ENCODE measurements around the gene CD200.

The CD200 gene

DNA sequence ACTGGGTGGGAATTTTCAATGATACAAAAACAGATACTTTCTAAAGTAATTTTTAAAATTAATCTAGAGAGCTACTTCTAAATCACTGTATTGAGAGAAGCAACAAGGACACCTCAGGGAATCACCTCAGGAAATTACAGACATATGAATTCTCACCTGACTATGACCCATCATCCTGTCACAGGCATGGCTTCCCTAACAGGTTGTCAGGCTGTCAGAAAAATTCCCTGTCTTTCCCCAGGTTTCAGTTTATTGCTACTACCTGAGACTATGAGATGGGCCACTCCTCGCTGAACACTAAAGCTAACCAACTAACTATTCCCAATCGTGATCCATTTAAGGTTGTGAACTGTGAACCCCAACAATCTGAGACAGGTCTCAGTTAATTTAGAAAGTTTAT is 66.1 kb downstream of the CD200 start:
- TF ChIP-seq, protein P1, sequence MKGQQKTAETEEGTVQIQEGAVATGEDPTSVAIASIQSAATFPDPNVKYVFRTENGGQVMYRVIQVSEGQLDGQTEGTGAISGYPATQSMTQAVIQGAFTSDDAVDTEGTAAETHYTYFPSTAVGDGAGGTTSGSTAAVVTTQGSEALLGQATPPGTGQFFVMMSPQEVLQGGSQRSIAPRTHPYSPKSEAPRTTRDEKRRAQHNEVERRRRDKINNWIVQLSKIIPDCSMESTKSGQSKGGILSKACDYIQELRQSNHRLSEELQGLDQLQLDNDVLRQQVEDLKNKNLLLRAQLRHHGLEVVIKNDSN (IDR thresholded peaks at IDR 0.05): no peak
- no peak for TF ChIP-seq YY1 (IDR thresholded peaks at IDR 0.05; ENCODE audit: low read depth)
- no peak for TF ChIP-seq EP300 (IDR thresholded peaks at IDR 0.05; ENCODE audit: borderline replicate concordance)
- TF ChIP-seq TCF12 (IDR thresholded peaks at IDR 0.05; ENCODE audit: low read depth): no peak

DNA sequence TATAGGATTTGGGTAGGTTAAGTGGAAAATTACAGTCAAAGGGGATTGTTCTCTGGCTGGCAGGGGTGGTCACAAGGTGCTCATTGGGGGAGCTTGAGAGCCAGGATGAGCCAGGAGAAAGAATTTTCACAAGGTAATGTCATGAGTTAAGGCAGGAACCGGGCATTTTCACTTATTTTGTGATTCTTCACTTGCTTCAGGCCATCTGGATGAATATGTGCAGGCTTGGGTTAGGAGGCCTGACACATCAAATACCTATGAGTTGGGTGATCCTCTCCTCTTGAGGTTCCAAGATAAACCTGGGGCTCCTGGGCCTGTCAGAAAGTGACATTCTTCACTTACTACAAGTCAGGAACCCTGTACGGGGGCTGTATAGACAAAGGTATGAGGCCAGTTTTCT is 68.7 kb downstream of the CD200 start:
- TF ChIP-seq TEAD4 (IDR thresholded peaks at IDR 0.05) (no peak), EGR1 (IDR thresholded peaks at IDR 0.05) (no peak), YY1 (IDR thresholded peaks at IDR 0.05; ENCODE audit: low read depth) (no peak), TCF12 (IDR thresholded peaks at IDR 0.05; ENCODE audit: low read depth) (no peak), FOXM1 (IDR thresholded peaks at IDR 0.05; ENCODE audit: borderline replicate concordance, low read depth) (no peak), TAF1 (IDR thresholded peaks at IDR 0.05; ENCODE audit: low read depth) (no peak), ZBTB7A (IDR thresholded peaks at IDR 0.05; ENCODE audit: low read depth) (no peak)
- TF ChIP-seq, protein P2, sequence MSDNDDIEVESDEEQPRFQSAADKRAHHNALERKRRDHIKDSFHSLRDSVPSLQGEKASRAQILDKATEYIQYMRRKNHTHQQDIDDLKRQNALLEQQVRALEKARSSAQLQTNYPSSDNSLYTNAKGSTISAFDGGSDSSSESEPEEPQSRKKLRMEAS (IDR thresholded peaks at IDR 0.05): no peak

DNA sequence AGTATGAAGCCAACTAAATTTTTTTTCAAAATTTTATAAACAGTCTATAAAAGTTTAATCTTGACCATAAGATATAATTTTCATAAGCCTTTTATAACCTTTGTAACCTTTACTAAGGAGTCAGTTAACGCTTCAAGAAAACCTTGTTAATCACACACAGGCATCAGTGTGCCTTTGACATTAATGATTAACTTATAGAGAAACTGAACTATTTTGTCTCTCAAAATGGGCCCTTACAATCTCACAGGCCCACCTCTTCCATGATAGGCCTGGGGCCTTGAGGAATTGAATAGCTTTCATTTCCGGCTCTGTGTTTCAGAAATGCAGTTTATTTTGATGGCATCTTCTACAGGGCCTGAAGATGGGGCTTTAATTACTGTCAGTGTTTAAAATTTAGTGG is 70.1 kb downstream of the CD200 start:
- TF ChIP-seq, protein P3, sequence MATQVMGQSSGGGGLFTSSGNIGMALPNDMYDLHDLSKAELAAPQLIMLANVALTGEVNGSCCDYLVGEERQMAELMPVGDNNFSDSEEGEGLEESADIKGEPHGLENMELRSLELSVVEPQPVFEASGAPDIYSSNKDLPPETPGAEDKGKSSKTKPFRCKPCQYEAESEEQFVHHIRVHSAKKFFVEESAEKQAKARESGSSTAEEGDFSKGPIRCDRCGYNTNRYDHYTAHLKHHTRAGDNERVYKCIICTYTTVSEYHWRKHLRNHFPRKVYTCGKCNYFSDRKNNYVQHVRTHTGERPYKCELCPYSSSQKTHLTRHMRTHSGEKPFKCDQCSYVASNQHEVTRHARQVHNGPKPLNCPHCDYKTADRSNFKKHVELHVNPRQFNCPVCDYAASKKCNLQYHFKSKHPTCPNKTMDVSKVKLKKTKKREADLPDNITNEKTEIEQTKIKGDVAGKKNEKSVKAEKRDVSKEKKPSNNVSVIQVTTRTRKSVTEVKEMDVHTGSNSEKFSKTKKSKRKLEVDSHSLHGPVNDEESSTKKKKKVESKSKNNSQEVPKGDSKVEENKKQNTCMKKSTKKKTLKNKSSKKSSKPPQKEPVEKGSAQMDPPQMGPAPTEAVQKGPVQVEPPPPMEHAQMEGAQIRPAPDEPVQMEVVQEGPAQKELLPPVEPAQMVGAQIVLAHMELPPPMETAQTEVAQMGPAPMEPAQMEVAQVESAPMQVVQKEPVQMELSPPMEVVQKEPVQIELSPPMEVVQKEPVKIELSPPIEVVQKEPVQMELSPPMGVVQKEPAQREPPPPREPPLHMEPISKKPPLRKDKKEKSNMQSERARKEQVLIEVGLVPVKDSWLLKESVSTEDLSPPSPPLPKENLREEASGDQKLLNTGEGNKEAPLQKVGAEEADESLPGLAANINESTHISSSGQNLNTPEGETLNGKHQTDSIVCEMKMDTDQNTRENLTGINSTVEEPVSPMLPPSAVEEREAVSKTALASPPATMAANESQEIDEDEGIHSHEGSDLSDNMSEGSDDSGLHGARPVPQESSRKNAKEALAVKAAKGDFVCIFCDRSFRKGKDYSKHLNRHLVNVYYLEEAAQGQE (IDR thresholded peaks at IDR 0.05; ENCODE audit: low read depth): no peak
- no peak for TF ChIP-seq CEBPB (IDR thresholded peaks at IDR 0.05)
- no peak for TF ChIP-seq EGR1 (IDR thresholded peaks at IDR 0.05)
- TF ChIP-seq CREB1 (IDR thresholded peaks at IDR 0.05; ENCODE audit: low read depth): no peak
- TF ChIP-seq YY1 (IDR thresholded peaks at IDR 0.05; ENCODE audit: low read depth): no peak

DNA sequence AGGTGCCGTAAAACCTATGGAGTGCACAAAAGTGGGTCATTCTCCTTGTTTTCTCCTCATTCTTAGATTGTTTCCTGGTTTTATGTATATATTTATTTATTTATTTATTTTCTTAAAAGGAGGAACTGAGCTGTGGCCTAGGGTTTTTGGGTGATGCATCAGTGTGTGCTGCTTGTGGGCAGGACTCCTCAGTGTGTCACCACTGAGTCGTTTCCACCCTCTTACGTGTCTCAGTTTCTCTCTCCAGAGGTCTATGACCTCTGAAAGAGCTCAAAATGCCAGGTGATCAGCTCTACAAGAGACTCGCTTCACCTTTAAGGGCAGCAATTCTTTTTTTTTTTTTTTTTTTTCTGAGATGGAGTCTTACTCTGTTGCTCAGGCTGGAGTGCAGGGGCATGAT is 72.9 kb downstream of the CD200 start:
- TF ChIP-seq TCF12 (IDR thresholded peaks at IDR 0.05; ENCODE audit: low read depth) (no peak), CEBPB (IDR thresholded peaks at IDR 0.05) (no peak), NFIC (IDR thresholded peaks at IDR 0.05) (no peak), TEAD4 (IDR thresholded peaks at IDR 0.05) (no peak), FOXM1 (IDR thresholded peaks at IDR 0.05; ENCODE audit: borderline replicate concordance, low read depth) (no peak), YY1 (IDR thresholded peaks at IDR 0.05; ENCODE audit: low read depth) (no peak), RAD21 (IDR thresholded peaks at IDR 0.05; ENCODE audit: low read depth) (no peak), EP300 (IDR thresholded peaks at IDR 0.05; ENCODE audit: borderline replicate concordance) (no peak), EGR1 (IDR thresholded peaks at IDR 0.05) (no peak), TAF1 (IDR thresholded peaks at IDR 0.05; ENCODE audit: low read depth) (no peak)
- TF ChIP-seq, protein P3 (IDR thresholded peaks at IDR 0.05; ENCODE audit: low read depth): no peak
- TF ChIP-seq, protein P1 (IDR thresholded peaks at IDR 0.05): no peak
- TF ChIP-seq, protein P2 (IDR thresholded peaks at IDR 0.05): no peak

DNA sequence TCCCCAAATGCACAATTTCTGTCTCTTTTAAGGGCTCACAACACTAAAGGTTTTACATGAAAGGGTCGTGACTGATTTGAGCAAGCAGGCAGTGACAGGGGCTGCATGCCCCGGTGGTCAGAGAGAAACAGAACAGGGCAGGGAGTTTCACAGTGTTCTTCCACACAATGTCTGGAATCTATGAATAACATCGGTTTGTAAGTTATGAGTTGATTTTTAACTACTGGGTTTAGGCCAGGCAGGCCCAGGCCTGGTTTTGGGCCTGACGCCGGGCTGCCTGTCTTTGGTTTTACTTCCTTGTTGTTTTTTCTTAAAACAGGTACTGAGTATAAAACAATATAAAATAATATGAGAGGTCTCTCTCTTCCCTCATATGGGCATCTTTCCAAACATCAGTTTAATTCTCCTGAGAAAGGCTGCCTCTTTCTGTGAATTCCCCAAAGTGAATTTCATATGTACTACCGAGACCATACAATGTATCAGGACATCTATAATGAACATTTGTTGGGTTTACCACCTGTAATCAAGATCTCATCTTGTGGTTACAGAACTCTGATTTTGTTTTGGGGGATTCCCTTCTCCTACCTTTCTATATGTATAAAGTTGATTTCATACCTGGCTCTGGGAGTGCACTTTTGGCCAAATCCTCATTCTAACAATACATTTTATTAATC is 74.4 kb downstream of the CD200 start:
- TF ChIP-seq CEBPB (IDR thresholded peaks at IDR 0.05) (no peak), ZBTB7A (IDR thresholded peaks at IDR 0.05; ENCODE audit: low read depth) (no peak), FOXM1 (IDR thresholded peaks at IDR 0.05; ENCODE audit: borderline replicate concordance, low read depth) (no peak), TAF1 (IDR thresholded peaks at IDR 0.05; ENCODE audit: low read depth) (no peak), EP300 (IDR thresholded peaks at IDR 0.05; ENCODE audit: borderline replicate concordance) (no peak), YY1 (IDR thresholded peaks at IDR 0.05; ENCODE audit: low read depth) (no peak), TEAD4 (IDR thresholded peaks at IDR 0.05) (no peak), NFIC (IDR thresholded peaks at IDR 0.05) (no peak), TCF12 (IDR thresholded peaks at IDR 0.05; ENCODE audit: low read depth) (no peak), CREB1 (IDR thresholded peaks at IDR 0.05; ENCODE audit: low read depth) (no peak), RAD21 (IDR thresholded peaks at IDR 0.05; ENCODE audit: low read depth) (no peak), EGR1 (IDR thresholded peaks at IDR 0.05) (no peak)
- TF ChIP-seq, protein P3 (IDR thresholded peaks at IDR 0.05; ENCODE audit: low read depth): no peak
- TF ChIP-seq, protein P1 (IDR thresholded peaks at IDR 0.05): no peak
- TF ChIP-seq, protein P2 (IDR thresholded peaks at IDR 0.05): no peak
